ENCODE data around the gene STXBP5. TPM values are rescaled to one million over a fixed set of nuclear protein-coding genes. Genes with fewer than 3 reads are reported as not detected.

The STXBP5 gene
- total RNA-seq, 1 experiment from 2014 or later = 17.9 TPM

GRCh38 chr6:147245693-147246092 is 41.5 kb downstream of the STXBP5 start:
- intact Hi-C loops (cut with micrococcal nuclease; ENCODE audit: unreplicated experiment) = no loop called here
- Mint-ChIP-seq H3K27ac (ENCODE audit: unreplicated experiment) (no peak overlapping the region), H3K36me3 (ENCODE audit: insufficient read depth, unreplicated experiment) (peaks cover 13% of the 10 kb centered on the region), H3K4me1 (ENCODE audit: low read depth, unreplicated experiment) (no peaks in the 10 kb centered on the region), H3K4me3 (ENCODE audit: unreplicated experiment) (no peak overlapping the region), H3K27me3 (ENCODE audit: insufficient read depth, unreplicated experiment) (no peaks in the 10 kb centered on the region), H3K9me3 (ENCODE audit: unreplicated experiment) (no peaks in the 10 kb centered on the region)
- no peaks in the 10 kb centered on the region for H3K4me1 ChIP-seq
- BruUV-seq (replicated peaks) = no TSS peak
- no peak overlapping the region for H3K4me3 ChIP-seq (ENCODE audit: low read depth, low read length)
- CTCF ChIA-PET = interaction anchor here (0.6 kb wide), 1 partner anchor 13 kb away, joined by 3 read pairs; no protein-coding TSS in a partner anchor
- no peak for TF ChIP-seq CTCF (IDR thresholded peaks at IDR 0.05; ENCODE audit: insufficient read depth in 1 of 2, low read depth in 1 of 2, low read length in 1 of 2, severe bottlenecking in 1 of 2, unreplicated experiment in 1 of 2)
- POLR2A ChIA-PET = no interaction called here
- no peaks in the 10 kb centered on the region for H3K36me3 ChIP-seq (ENCODE audit: control insufficient read depth, insufficient read depth, low read length)
- no peaks in the 10 kb centered on the region for H3K9me3 ChIP-seq
- DNase-seq = no peak
- no peaks in the 10 kb centered on the region for H3K27me3 ChIP-seq (replicated peaks; ENCODE audit: control insufficient read depth, insufficient read depth, low read length)

- H3K4me3 Mint-ChIP-seq (ENCODE audit: unreplicated experiment) = no peak overlapping the region
- BruUV-seq (replicated peaks) = no TSS peak
- H3K27me3 Mint-ChIP-seq (ENCODE audit: insufficient read depth, unreplicated experiment) = no peaks in the 10 kb centered on the region
These were observed 42.8 kb downstream of the STXBP5 start for GRCh38 chr6:147246853-147247635.

GRCh38 chr6:147248859-147249258 is 44.6 kb downstream of the STXBP5 start:
- H3K4me3 Mint-ChIP-seq (ENCODE audit: unreplicated experiment) = no peak overlapping the region
- H3K4me1 Mint-ChIP-seq (ENCODE audit: low read depth, unreplicated experiment) = no peaks in the 10 kb centered on the region
- Histone ChIP-seq H3K4me3 (ENCODE audit: low read depth, low read length) (no peak overlapping the region), H3K4me1 (no peaks in the 10 kb centered on the region), H3K27me3 (replicated peaks; ENCODE audit: control insufficient read depth, insufficient read depth, low read length) (no peaks in the 10 kb centered on the region), H3K36me3 (ENCODE audit: control insufficient read depth, insufficient read depth, low read length) (no peaks in the 10 kb centered on the region; the same call in 1 of the 2 replicates), H3K9me3 (no peaks in the 10 kb centered on the region)
- no peaks in the 10 kb centered on the region for H3K27me3 Mint-ChIP-seq (ENCODE audit: insufficient read depth, unreplicated experiment)
- TF ChIP-seq CTCF (IDR thresholded peaks at IDR 0.05; ENCODE audit: insufficient read depth in 1 of 2, low read depth in 1 of 2, low read length in 1 of 2, severe bottlenecking in 1 of 2, unreplicated experiment in 1 of 2) = no peak
- intact Hi-C loops (cut with micrococcal nuclease; ENCODE audit: unreplicated experiment) = no loop called here
- H3K36me3 Mint-ChIP-seq (ENCODE audit: insufficient read depth, unreplicated experiment) = peaks cover 34% of the 10 kb centered on the region
- ChIA-PET POLR2A (no interaction called here), CTCF (no interaction called here)
- no TSS peak for BruUV-seq (replicated peaks)
- no peak overlapping the region for H3K27ac Mint-ChIP-seq (ENCODE audit: unreplicated experiment)
- no peak for DNase-seq
- no peaks in the 10 kb centered on the region for H3K9me3 Mint-ChIP-seq (ENCODE audit: unreplicated experiment)

More at GRCh38 chr6:147246853-147247635, 42.8 kb downstream of the STXBP5 start:
- ChIA-PET POLR2A (no interaction called here), CTCF (no interaction called here)
- Histone ChIP-seq H3K36me3 (ENCODE audit: control insufficient read depth, insufficient read depth, low read length) (no peaks in the 10 kb centered on the region; the same call in 1 of the 2 replicates), H3K27me3 (replicated peaks; ENCODE audit: control insufficient read depth, insufficient read depth, low read length) (no peaks in the 10 kb centered on the region), H3K9me3 (no peaks in the 10 kb centered on the region), H3K4me3 (ENCODE audit: low read depth, low read length) (no peak overlapping the region), H3K4me1 (no peaks in the 10 kb centered on the region)
- no peak for TF ChIP-seq CTCF (IDR thresholded peaks at IDR 0.05; ENCODE audit: insufficient read depth in 1 of 2, low read depth in 1 of 2, low read length in 1 of 2, severe bottlenecking in 1 of 2, unreplicated experiment in 1 of 2)
- intact Hi-C loops (cut with micrococcal nuclease; ENCODE audit: unreplicated experiment) = no loop called here
- Mint-ChIP-seq H3K27ac (ENCODE audit: unreplicated experiment) (no peak overlapping the region), H3K9me3 (ENCODE audit: unreplicated experiment) (no peaks in the 10 kb centered on the region), H3K36me3 (ENCODE audit: insufficient read depth, unreplicated experiment) (peaks cover 24% of the 10 kb centered on the region), H3K4me1 (ENCODE audit: low read depth, unreplicated experiment) (no peaks in the 10 kb centered on the region)
- DNase-seq = no peak

Data from Caco-2 (cell line).